NCI-H146 treated with DMSO at 0.1 percent for 48 hours (cell line): ENCODE results near the gene UPF1.
"Not testable (repeated sequence)": the region's sequence is repeated elsewhere in the genome, so short reads cannot be mapped to it uniquely, and the experiment has no call there.

Experiments
- DNase-seq: peaks from one replicate; lab custom pipeline; 2025; ENCODE audit not compliant: unreplicated experiment; lab: John Stamatoyannopoulos, UW

UPF1 gene

DNA sequence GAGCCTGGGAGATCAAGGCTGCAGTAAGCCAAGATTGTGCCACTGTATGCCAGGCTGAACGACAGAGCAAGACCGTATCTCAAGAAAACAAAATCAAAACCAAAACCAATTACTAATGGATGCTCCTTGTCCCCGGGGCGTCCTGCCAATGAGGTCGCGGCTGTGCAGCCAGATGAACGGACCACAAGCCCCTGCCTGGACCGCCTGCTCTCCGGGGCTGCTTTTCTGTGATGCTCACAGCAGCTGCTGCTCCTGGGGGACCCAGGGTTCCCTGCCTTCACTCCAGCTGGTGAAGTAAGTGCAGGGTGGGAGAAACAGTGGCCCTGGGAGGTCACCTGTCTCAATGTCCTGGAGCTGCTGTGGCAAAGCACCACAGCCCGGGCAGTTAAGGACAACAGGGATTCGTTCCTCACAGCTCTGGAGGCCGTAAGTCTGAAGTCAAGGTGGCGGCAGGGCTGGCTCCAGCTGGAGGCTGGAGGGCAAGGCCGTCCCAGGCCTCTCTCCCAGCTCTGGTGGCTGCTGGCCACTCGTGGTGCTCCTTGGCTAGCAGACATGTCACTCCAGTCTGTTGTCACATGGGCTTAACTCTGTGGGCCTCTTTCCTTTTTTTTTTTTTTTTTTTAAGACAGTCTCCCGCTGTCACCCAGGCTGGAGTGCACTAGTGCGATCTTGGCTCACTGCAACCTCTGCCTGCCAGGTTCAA is 77.3 kb downstream of the UPF1 start:
- DNase-seq = no peak

DNA sequence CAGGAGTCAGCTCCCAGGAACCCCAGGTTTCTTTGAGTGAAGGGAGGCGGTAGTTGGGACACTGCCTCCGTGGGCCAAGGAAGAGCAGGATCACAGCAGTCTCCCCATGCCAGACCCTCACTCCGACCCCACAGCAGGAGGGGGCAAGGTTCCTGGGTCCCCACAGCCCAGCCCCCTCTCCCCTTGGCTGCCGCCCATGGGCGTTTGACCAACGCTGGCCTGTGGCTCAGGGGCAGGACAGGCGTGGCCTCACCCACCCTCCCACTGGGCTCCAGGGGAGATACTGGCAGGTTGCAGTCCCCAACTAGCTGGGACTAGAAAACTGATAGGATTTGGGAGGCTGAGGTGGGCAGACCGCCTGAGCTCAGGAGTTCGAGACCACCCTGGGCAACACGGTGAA is 78.3 kb downstream of the UPF1 start:
- DNase-seq = no peak

DNA sequence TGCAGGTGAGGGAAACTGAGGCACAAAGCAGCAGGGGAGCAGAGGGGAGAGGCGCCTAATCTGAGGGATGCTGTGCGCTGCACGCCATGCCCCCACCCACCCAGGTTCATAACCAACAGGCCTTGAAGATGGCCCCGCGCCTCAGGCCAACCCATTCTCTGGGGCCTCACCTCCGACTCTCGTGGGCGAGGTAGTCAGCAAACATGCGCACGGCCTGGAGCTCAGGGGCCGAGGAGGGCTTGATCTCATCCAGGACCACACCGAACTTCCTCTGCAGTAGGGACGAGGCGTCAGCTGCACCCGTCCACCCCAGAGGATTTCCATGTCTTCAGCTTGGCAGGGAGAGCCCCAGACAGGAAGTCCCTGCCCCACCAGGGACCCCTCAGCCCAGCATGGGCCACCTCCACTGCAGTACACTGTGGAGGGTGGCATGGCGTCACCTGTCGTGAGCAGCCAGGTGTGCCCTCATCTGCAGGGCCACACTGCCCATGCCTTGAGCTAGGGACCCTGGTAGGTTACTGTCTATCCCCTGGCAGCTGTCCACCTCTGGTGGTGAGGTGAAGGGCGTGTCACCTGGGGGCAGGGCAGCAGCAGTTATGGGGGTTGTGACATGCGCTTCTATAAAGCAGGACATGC is 79.2 kb downstream of the UPF1 start:
- no peak for DNase-seq

DNA sequence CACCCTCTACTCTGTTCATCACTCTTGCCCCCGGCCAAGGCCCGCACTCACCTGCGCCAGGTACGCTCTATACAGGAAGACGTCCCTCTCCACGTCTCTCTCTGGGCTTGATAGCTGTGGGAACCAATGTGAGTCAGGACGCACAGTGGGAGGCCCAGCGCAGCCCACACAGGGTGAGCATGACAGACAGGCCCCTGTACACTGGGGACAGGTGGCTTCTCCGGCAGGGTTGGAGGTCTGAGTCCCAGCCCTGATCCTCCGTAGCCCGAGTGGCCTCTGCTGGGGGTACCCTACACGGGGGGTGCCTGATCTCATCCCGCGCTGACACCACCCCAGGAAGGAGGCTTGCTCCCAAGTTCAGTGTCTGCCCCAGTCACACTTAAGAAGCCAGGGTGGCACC is 81.2 kb downstream of the UPF1 start:
- no peak for DNase-seq

DNA sequence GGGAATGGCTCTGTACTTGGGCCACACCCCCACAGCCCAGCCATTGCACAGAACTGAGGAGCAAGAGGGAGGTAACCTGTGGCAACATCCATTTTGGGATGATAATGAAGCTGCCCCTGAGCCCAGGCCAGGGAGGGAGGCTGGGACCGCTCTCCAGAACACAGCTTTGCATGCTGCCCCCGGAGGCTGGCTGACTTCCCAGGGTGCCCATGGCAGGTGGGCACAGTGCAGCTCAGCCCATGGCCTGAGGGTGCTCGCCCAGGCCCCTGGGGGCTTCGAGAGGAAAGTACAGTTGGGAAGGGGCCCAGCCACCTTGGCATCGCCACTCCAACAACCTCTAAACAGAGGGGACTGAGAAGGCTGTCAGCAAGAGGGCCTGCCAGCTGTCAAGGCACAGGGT is 81.7 kb downstream of the UPF1 start:
- no peak for DNase-seq

DNA sequence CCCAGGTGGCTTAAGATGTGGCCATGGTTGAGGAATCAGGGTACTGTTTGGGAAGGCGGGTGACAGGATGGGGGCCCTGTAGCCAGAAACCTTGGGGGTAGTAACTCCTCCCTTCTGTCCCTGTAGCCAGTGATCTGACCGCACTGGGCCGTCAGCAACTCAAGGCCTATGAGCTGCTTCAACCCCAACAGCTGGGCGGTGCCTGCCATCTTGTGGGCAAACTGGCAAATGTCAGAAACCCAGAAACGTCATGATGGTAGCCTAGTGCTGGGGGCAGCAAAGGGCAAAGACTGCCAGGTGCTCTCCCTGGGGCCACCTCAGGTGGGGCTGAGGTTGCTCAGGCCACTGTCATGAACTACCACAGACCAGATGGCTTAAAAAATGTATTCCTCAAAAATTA is 83.9 kb downstream of the UPF1 start:
- DNase-seq = peak; percentile 28

DNA sequence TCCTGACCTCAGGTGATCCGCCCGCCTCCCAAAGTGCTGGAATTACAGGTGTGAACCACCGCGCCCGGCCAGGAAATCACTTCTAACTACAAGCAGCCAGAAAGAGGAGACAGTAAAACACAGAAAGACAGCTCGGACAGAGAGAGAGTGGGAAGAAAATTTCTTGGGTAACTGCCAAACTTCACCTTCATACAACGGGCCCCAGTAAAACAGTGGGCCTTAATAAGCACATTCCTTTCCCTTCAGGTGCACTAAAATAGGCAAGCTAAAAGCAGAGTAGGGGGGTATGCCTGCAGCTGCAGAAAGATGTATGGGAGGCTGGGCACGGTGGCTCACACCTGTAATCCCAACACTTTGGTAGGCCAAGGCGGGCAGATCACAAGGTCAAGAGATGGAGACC is 85.8 kb downstream of the UPF1 start:
- DNase-seq = not testable (repeated sequence)
